ENCODE data around the gene KLHL35. TPM values are rescaled to one million over a fixed set of nuclear protein-coding genes. Genes with fewer than 3 reads are reported as not detected.
"Not testable (repeated sequence)": the region's sequence is repeated elsewhere in the genome, so short reads cannot be mapped to it uniquely, and the experiment has no call there.

KLHL35 gene
- total RNA-seq, 1 experiment from 2014 or later = 0.24 TPM

- in situ Hi-C loops (cut with HindIII; ENCODE audit: low pct_unique_long_range_greater_than_20kb, low sequenced_read_pairs) = no loop called here
- no peak for DNase-seq (ENCODE audit: low read depth, low spot score)
Measured at GRCh38 chr11:75413864-75414263, 19.1 kb downstream of the KLHL35 start.

- DNase-seq (ENCODE audit: low read depth, low spot score); in situ Hi-C loops (cut with HindIII; ENCODE audit: low pct_unique_long_range_greater_than_20kb, low sequenced_read_pairs): not testable (repeated sequence)
Measured at GRCh38 chr11:75413146-75413545, 19.9 kb downstream of the KLHL35 start.

- in situ Hi-C loops (cut with HindIII; ENCODE audit: low pct_unique_long_range_greater_than_20kb, low sequenced_read_pairs); DNase-seq (ENCODE audit: low read depth, low spot score): not testable (repeated sequence)
Measured at GRCh38 chr11:75409971-75410370, 23.0 kb downstream of the KLHL35 start.

GRCh38 chr11:75408957-75409219 is 24.1 kb downstream of the KLHL35 start:
- DNase-seq (ENCODE audit: low read depth, low spot score) = no peak
- in situ Hi-C loops (cut with HindIII; ENCODE audit: low pct_unique_long_range_greater_than_20kb, low sequenced_read_pairs) = no loop called here

GRCh38 chr11:75406338-75406777 is 26.6 kb downstream of the KLHL35 start:
- in situ Hi-C loops (cut with HindIII; ENCODE audit: low pct_unique_long_range_greater_than_20kb, low sequenced_read_pairs) = no loop called here
- no peak for DNase-seq (ENCODE audit: low read depth, low spot score)

GRCh38 chr11:75403983-75404658 is 28.9 kb downstream of the KLHL35 start:
- in situ Hi-C loops (cut with HindIII; ENCODE audit: low pct_unique_long_range_greater_than_20kb, low sequenced_read_pairs) = no loop called here
- no peak for DNase-seq (ENCODE audit: low read depth, low spot score)

GRCh38 chr11:75403037-75403436 is 30.0 kb downstream of the KLHL35 start:
- in situ Hi-C loops (cut with HindIII; ENCODE audit: low pct_unique_long_range_greater_than_20kb, low sequenced_read_pairs) = no loop called here
- no peak for DNase-seq (ENCODE audit: low read depth, low spot score)

GRCh38 chr11:75402002-75402773 is 30.8 kb downstream of the KLHL35 start:
- DNase-seq (ENCODE audit: low read depth, low spot score) = no peak
- in situ Hi-C loops (cut with HindIII; ENCODE audit: low pct_unique_long_range_greater_than_20kb, low sequenced_read_pairs) = no loop called here

GRCh38 chr11:75400146-75400865 is 32.7 kb downstream of the KLHL35 start:
- DNase-seq (ENCODE audit: low read depth, low spot score) = peak; percentile 41
- in situ Hi-C loops (cut with HindIII; ENCODE audit: low pct_unique_long_range_greater_than_20kb, low sequenced_read_pairs) = no loop called here

GRCh38 chr11:75399344-75400145 is 33.5 kb downstream of the KLHL35 start, which contains the start of gene RPS3:
Gene RPS3 (plus strand): TSS chr11:75399518. CDS start chr11:75399548, 30 bp downstream.
- DNase-seq (ENCODE audit: low read depth, low spot score) = peak; percentile 96
- in situ Hi-C loops (cut with HindIII; ENCODE audit: low pct_unique_long_range_greater_than_20kb, low sequenced_read_pairs) = no loop called here

GRCh38 chr11:75398906-75399305 is 34.1 kb downstream of the KLHL35 start:
- in situ Hi-C loops (cut with HindIII; ENCODE audit: low pct_unique_long_range_greater_than_20kb, low sequenced_read_pairs) = no loop called here
- no peak for DNase-seq (ENCODE audit: low read depth, low spot score)

- in situ Hi-C loops (cut with HindIII; ENCODE audit: low pct_unique_long_range_greater_than_20kb, low sequenced_read_pairs) = no loop called here
- DNase-seq (ENCODE audit: low read depth, low spot score) = no peak
Measured at GRCh38 chr11:75394085-75394840, 38.7 kb downstream of the KLHL35 start.

GRCh38 chr11:75389925-75390324 is 43.1 kb downstream of the KLHL35 start:
- in situ Hi-C loops (cut with HindIII; ENCODE audit: low pct_unique_long_range_greater_than_20kb, low sequenced_read_pairs) = no loop called here
- DNase-seq (ENCODE audit: low read depth, low spot score) = no peak

- peak; percentile 92 for DNase-seq (ENCODE audit: low read depth, low spot score)
- in situ Hi-C loops (cut with HindIII; ENCODE audit: low pct_unique_long_range_greater_than_20kb, low sequenced_read_pairs) = no loop called here
Measured at GRCh38 chr11:75389276-75389605, 43.8 kb downstream of the KLHL35 start.

GRCh38 chr11:75388386-75389275 is 44.4 kb downstream of the KLHL35 start:
- DNase-seq (ENCODE audit: low read depth, low spot score) = peak; percentile 95
- in situ Hi-C loops (cut with HindIII; ENCODE audit: low pct_unique_long_range_greater_than_20kb, low sequenced_read_pairs) = no loop called here

GRCh38 chr11:75387736-75388294 is 45.2 kb downstream of the KLHL35 start:
- no peak for DNase-seq (ENCODE audit: low read depth, low spot score)
- in situ Hi-C loops (cut with HindIII; ENCODE audit: low pct_unique_long_range_greater_than_20kb, low sequenced_read_pairs) = no loop called here

Measured in SK-MEL-5 (cell line).